PC-3 (cell line): Measurements from ENCODE around the gene APOL1. TPM values are rescaled to one million over a fixed set of nuclear protein-coding genes. Genes with fewer than 3 reads are reported as not detected.
"Not testable (repeated sequence)": the region's sequence is repeated elsewhere in the genome, so short reads cannot be mapped to it uniquely, and the experiment has no call there.

Experiments used
- ATAC-seq: fragments of 200-7000 bp; cut with Tn5 transposase; 2 replicates; pipeline ENCODE4 v1.9.1; 2020; ENCODE audit warnings: mild to moderate bottlenecking, moderate library complexity
- BruUV-seq: library from RNA; stranded (reverse); fragments of 400-500 nt; replicated peaks from 2 replicates; lab custom pipeline; 2021; lab: Mats Ljungman, UMichigan
- CTCF ChIA-PET: fragments of 300-600 bp; sonication (Branson Sonifier 250); formaldehyde crosslinking; loops from one replicate; lab custom pipeline; 2022; ENCODE audit warnings: antibody characterized with exemption; lab: Charles Lee
- POLR2A ChIA-PET: fragments of 300-600 bp; sonication (Branson Sonifier 250); formaldehyde crosslinking; loops from one replicate; lab custom pipeline; 2022; ENCODE audit warnings: antibody characterized with exemption; ENCODE audit not compliant: unreplicated experiment; lab: Charles Lee
- DNase-seq: peaks from one replicate; pipeline ENCODE4 v3.0.0-alpha.2; 2015
- H2AFZ ChIP-seq: fragments of 300-600 bp; sonication (generic); 2 replicates; pipeline ENCODE4 v1.6.0; 2016; ENCODE audit warnings: antibody characterized with exemption, low read length
- H3F3A ChIP-seq: fragments of 300-600 bp; sonication (generic); one replicate; pipeline ENCODE4 v1.6.0; 2017; ENCODE audit warnings: antibody characterized with exemption, low read length, control low read depth, mild to moderate bottlenecking; ENCODE audit not compliant: unreplicated experiment
- H3K27ac ChIP-seq: fragments of 300-600 bp; sonication (generic); 2 replicates; pipeline ENCODE4 v1.5.1; 2016; ENCODE audit warnings: mild to moderate bottlenecking, low read length
- H3K27me3 ChIP-seq: fragments of 300-600 bp; sonication (generic); 2 replicates; pipeline ENCODE4 v1.6.1; 2016; ENCODE audit warnings: low read length, mixed read lengths
- H3K36me3 ChIP-seq: fragments of 300-600 bp; sonication (generic); 2 replicates; pipeline ENCODE4 v1.6.1; 2016; ENCODE audit warnings: low read depth, mixed run types, low read length, mixed read lengths
- H3K4me1 ChIP-seq: fragments of 300-600 bp; sonication (generic); 2 replicates; pipeline ENCODE4 v1.5.1; 2016; ENCODE audit warnings: low read length; ENCODE audit not compliant: insufficient read depth
- H3K4me2 ChIP-seq: fragments of 300-600 bp; sonication (generic); 2 replicates; pipeline ENCODE4 v1.6.0; 2016; ENCODE audit warnings: low read length
- H3K4me3 ChIP-seq: fragments of 300-600 bp; sonication (generic); 2 replicates; pipeline ENCODE4 v1.5.1; 2016; ENCODE audit warnings: mild to moderate bottlenecking, low read length, mixed read lengths
- H3K79me2 ChIP-seq: fragments of 300-600 bp; sonication (generic); 2 replicates; pipeline ENCODE4 v1.6.1; 2017; ENCODE audit warnings: low read length, mixed read lengths
- H3K9ac ChIP-seq: fragments of 300-600 bp; sonication (generic); 2 replicates; pipeline ENCODE4 v1.6.0; 2016; ENCODE audit warnings: mild to moderate bottlenecking, low read length
- H3K9me2 ChIP-seq: fragments of 300-600 bp; sonication (generic); replicated peaks from 2 replicates; pipeline ENCODE4 v1.6.1; 2016; ENCODE audit warnings: mixed run types, low read length, mixed read lengths
- H3K9me3 ChIP-seq: fragments of 300-600 bp; sonication (generic); 2 replicates; pipeline ENCODE4 v1.6.1; 2016; ENCODE audit warnings: low read length, mixed read lengths
- H4K20me1 ChIP-seq: fragments of 300-600 bp; sonication (generic); 2 replicates; pipeline ENCODE4 v1.6.1; 2016; ENCODE audit warnings: low read length, mixed read lengths
- CTCF ChIP-seq: fragments of 300-600 bp; sonication (generic); conservative IDR thresholded peaks from 2 replicates; pipeline ENCODE4 v1.5.1; 2017; ENCODE audit warnings: antibody characterized with exemption, low read depth, mild to moderate bottlenecking, low read length
- EZH2 ChIP-seq: fragments of 300-600 bp; sonication (generic); IDR thresholded peaks from one replicate; pipeline ENCODE4 v1.6.1; 2017; ENCODE audit warnings: antibody characterized with exemption, mild to moderate bottlenecking, low read length; ENCODE audit not compliant: unreplicated experiment
- EZH2phosphoT487 ChIP-seq: fragments of 300-600 bp; sonication (generic); IDR thresholded peaks from 2 replicates; pipeline ENCODE4 v1.6.1; 2018; ENCODE audit warnings: mild to moderate bottlenecking, antibody characterized with exemption, low read length, borderline replicate concordance
- intact Hi-C: fragments of 100-400 bp; cut with micrococcal nuclease; formaldehyde crosslinking; loops from 2 replicates; pipeline ENCODE4 v1.9.0; 2023
- total RNA-seq: library from RNA; depleted of rRNA; stranded (reverse); fragments of >200 nt; gene quantifications from 2 replicates; pipeline ENCODE4 v1.2.3, GENCODE V29; 2014

APOL1 gene
- total RNA-seq, 1 experiment from 2014 or later, result not detected

- CTCF ChIA-PET, result no interaction called here
- intact Hi-C loops, result no loop called here
- H4K20me1 ChIP-seq, result no peaks in the 10 kb centered on the region
- no peaks in the 10 kb centered on the region for H3K9me3 ChIP-seq
- H3F3A ChIP-seq, result no peaks in the 10 kb centered on the region
- DNase-seq (no peak), ATAC-seq (no peak)
- H3K9ac ChIP-seq, result no peak overlapping the region
- no peak overlapping the region for H3K4me3 ChIP-seq
- H3K4me1 ChIP-seq, result peaks cover 5% of the 10 kb centered on the region; the same call in 1 of the 2 replicates
- no peak overlapping the region for H3K27ac ChIP-seq
- H3K27me3 ChIP-seq, result no peaks in the 10 kb centered on the region
- no peak for TF ChIP-seq CTCF
- no peak for TF ChIP-seq EZH2phosphoT487
- TF ChIP-seq EZH2, result no peak
- POLR2A ChIA-PET, result no interaction called here
- H3K4me2 ChIP-seq, result no peak overlapping the region
- no peaks in the 10 kb centered on the region for H3K9me2 ChIP-seq
- BruUV-seq, result no TSS peak
- H3K36me3 ChIP-seq, result no peaks in the 10 kb centered on the region
- H2AFZ ChIP-seq, result no peak overlapping the region
- no peaks in the 10 kb centered on the region for H3K79me2 ChIP-seq
Observed at GRCh38 chr22:36204632-36205015, 48.3 kb upstream of the APOL1 start.

GRCh38 chr22:36205573-36205972 is 47.4 kb upstream of the APOL1 start:
- H3K27me3 ChIP-seq, H2AFZ ChIP-seq, H3K27ac ChIP-seq, H3K4me3 ChIP-seq, H4K20me1 ChIP-seq, POLR2A ChIA-PET, H3K9me3 ChIP-seq, ATAC-seq, H3K36me3 ChIP-seq, H3K79me2 ChIP-seq, BruUV-seq, H3K4me2 ChIP-seq, H3K9me2 ChIP-seq, H3K4me1 ChIP-seq, H3F3A ChIP-seq, CTCF ChIA-PET, H3K9ac ChIP-seq, intact Hi-C loops, DNase-seq: not testable (repeated sequence)

GRCh38 chr22:36206255-36206654 is 46.7 kb upstream of the APOL1 start:
- Histone ChIP-seq H3K79me2 (no peaks in the 10 kb centered on the region), H3K4me2 (no peak overlapping the region), H3K36me3 (no peaks in the 10 kb centered on the region), H3K27ac (no peak overlapping the region), H4K20me1 (no peaks in the 10 kb centered on the region), H3K9me2 (no peaks in the 10 kb centered on the region), H3K4me1 (peaks cover 5% of the 10 kb centered on the region; the same call in 1 of the 2 replicates), H3K9ac (no peak overlapping the region), H3K9me3 (no peaks in the 10 kb centered on the region), H3K4me3 (no peak overlapping the region), H3K27me3 (no peaks in the 10 kb centered on the region), H3F3A (no peaks in the 10 kb centered on the region), H2AFZ (no peak overlapping the region)
- CTCF ChIA-PET, result no interaction called here
- ATAC-seq, result no peak
- intact Hi-C loops, result no loop called here
- POLR2A ChIA-PET, result no interaction called here
- TF ChIP-seq CTCF, result no peak
- TF ChIP-seq EZH2, result no peak
- no peak for TF ChIP-seq EZH2phosphoT487
- no peak for DNase-seq
- no TSS peak for BruUV-seq
